HG03571 (cell line): Measurements from ENCODE around the gene ZNF614.
"Not testable (repeated sequence)": the region's sequence is repeated elsewhere in the genome, so short reads cannot be mapped to it uniquely, and the experiment has no call there.

Source experiments
- ATAC-seq: cut with Tn5 transposase; IDR thresholded peaks from one replicate; pipeline ENCODE4 v1.9.1; 2021; ENCODE audit not compliant: unreplicated experiment

Gene ZNF614

DNA sequence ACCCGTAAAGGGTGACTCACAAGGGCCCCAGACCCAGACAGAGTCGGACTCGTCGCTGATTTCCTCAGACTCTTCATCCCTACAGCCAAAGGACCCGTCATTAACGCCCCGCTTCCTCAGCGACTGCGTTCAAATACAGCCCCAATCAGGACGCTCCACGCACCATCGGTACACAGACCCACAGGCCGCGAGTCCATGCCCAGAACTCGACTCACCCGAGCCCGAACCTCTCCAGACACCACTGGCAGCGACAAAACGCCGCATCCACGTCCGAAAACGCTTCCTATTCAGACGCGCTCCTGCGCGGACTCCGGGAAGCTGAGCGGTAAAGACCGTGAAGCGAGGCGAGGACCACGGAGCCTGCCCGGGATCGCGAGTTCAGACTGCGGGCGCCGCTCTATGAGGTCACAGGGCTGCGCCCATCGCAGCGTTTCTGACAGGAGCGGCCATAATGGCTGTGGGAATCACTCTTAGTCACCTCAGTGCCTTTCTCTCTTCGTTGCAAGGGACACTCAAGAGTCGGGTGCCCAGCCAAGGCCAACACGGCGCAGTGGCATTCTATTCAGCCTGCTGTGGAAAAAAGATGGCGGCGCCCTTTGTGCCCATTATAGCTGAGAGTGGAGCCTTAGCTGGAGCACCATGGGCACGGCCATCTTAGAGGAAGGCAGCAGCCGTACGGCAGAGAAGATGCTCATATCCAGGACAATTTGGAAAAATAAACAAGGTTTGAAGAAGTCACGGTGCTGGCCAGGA, at the start of gene ZNF614:
TSS of gene ZNF614 (minus strand) at position 353 of the 753 bp plus-strand sequence. CDS start 2,634 bp downstream, outside the sequence.
- ATAC-seq, result peak; percentile 74

DNA sequence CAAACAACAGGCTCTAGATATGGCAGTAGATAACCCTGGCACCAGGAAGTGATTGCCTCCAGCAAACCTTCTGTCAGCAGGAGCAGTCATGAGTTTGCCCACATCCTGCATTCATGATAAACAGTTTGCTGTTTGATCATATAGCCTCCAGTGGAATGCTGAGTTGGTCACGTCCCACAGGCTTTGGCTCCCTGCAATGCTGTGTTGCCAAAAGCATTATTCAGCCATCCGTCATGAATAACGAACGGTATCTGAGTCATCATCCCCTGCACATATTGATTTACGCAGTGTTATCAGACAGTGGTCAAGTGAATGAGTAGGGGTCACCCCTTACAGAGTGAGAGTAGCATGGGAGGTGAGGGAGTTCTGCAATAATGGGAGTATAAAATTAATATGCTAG, 42.3 kb upstream of the ZNF614 start:
- no peak for ATAC-seq

DNA sequence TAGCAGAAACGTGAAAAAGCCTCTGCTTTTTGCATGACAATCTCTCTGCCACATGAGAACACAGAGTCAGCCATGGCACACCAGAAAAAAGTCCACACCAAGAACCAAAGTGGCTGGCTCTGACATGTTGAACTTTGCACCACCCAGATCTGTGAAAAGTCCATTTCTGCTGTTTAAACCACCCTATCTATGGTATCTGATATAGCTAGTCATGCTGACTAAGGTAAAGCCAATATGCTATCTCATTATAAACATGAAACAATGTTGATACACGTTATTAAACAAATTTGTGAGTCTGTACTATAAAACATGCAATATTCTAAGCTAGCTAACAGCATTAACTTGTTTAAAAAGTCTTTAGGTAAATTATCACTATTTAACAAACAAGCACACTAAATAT, 41.5 kb upstream of the ZNF614 start:
- ATAC-seq, result no peak

DNA sequence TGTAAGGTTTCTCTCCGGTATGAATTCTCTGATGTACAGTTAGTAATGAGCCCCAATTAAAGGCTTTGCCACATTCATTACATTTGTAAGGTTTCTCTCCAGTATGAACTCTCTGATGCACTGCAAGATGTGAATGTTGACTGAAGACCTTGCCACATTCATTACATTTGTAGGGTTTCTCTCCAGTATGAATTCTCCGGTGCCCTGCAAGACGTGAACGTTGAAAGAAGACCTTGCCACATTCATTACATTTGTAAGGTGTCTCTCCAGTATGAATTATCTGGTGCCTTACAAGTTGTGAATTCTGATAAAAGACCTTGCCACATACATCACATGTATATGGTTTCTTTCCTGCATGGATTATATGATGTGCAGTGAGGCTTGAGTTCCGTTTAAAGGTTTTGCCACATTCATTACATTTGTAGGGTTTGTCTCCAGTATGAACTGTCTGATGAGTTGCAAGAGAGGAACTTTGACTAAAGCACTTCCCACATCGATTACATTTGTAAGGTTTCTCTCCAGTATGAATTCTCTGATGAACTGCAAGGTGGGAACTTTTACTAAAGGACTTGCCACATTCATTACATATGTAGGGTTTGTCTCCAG, 38.2 kb upstream of the ZNF614 start:
- no peak for ATAC-seq

DNA sequence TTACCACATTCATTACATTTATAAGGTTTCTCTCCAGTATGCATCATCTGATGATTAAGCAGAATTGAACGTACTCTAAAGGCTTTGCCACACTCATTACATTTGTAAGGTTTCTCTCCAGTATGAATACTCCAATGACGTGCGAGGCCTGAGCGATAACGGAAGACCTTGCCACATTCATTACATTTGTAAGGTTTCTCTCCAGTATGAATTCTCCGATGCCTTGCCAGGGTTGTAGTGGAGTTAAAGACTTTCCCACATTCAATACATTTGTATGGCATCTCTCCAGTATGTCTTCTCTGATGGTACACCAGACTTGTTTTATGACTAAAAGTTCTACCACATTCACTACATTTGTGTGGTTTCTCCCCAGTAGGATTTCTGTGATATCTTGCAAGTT, 37.2 kb upstream of the ZNF614 start:
- ATAC-seq, result no peak

DNA sequence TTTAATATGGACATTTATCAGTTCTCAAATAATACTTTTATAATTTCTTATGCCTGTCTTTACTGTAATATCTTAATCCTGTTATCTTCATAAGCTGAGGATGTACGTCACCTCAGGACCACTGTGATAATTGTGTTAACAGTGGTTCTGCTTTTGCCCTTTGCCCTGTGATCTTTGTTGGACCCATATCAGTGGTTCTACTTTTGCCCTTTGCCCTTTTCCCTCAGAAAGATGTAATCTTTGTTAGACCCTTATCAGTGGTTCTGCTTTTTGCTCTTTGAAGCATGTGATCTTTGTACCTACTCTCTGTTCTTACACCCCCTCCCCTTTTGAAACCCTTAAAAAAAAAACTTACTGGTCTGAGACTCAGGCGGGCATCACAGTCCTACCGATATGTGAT, 28.3 kb upstream of the ZNF614 start:
- ATAC-seq, result not testable (repeated sequence)

DNA sequence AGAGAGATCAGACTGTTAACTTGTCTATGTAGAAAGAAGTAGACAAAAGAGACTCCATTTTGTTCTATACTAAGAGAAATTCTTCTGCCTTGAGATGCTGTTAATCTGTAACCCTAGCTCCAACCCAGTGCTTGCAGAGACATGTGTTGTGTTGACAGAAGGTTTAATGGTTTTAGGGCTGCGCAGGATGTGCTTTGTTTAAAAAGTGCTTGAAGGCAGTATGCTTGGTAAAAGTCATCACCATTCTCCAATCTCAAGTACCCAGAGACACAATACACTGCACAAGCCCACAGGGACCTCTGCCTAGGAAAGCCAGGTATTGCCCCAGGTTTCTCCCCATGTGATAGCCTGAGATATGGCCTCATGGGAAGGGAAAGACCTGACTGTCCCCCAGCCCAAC, 23.6 kb upstream of the ZNF614 start:
- ATAC-seq, result not testable (repeated sequence)

DNA sequence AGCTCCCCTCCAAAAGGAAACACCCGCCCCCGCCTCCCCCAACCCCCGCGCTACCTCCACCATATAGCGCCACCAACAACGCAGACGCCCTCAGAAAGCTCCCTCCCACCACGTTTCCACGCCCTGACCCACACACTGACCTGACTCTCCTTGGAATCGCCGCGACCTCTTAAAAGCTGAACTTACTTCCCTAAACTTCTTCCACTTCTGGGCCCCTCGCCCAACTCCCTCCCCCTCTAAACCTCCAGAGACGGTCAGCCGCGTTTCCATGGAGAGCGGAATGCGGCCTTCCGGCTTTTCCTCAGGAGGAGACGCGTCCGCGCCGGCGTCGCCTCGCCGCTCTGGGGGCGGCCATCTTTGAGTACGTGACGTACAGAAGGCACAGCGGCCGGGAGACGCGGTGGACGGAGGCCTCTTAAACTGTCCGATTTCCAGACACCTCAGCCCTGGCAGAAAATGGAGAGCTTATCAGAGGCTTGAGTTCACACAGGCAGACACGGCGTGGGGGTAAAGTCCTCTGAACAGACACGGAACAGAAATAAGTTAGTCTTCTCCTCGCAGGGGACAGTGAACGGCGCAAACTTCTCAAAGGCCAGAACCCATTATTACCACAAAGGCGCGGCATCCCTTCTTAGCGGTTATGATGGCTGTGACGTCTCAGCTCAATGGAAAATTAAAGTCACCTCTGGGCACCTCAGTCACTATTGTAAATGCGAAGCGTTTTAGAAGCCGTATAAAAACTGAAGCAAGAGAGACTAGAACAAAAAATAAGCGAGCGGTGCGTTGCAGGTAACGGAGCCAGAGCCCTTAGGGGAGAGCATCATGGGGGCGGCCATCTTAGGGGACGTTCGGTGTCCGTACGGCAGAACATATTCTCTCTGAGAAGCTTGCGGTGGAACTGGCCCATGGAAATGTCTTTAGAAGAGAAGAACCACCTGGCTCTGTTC, 20.6 kb upstream of the ZNF614 start, which contains the start of gene ZNF432:
TSS of gene ZNF432 (minus strand) at position 284 of the 947 bp plus-strand sequence. CDS start 1,970 bp downstream, outside the sequence.
- peak; percentile 55 for ATAC-seq

DNA sequence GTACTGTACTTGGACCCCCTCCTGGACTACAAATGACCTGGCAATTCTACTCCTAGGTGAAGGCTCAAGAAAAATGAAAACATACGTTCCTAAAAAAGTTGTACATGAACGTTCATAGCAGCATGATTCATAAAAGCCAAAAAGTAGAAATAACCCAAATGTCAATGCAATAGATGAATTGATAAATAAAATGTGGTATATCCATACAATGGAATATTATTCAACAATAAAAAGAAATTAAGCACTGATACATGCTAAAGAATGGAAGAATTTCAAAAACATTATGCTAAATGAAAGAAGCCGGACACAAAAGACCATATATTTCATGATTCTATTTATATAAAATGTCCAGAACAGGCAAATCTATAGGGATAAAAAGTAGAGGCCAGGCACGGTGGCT, 11.0 kb upstream of the ZNF614 start:
- ATAC-seq, result no peak

DNA sequence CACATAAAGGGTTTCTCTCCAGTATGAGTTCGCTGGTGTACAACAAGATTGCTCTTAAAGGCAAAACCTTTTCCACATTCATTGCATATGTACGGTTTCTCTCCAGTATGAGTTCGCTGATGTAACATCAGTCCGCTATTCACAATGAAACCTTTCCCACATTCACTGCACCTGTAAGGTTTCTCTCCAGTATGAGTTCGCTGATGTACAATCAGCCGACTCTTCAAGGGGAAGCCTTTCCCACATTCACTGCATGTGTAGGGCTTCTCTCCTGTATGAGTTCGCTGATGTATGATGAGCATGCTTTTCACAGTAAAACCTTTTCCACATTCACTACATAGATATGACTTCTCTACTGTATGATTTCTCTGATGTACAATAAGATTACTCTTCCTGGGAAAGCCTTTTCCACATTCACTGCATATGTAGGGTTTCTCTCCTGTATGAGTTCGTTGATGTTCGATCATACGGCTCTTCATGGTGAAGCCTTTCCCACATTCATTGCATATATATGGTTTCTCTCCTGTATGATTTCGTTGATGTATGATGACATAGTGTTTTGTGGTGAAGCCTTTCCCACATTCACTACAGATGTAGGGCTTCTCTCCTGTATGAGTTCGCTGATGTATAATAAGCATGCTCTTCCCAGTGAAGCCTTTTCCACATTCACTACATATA, 6.0 kb upstream of the ZNF614 start:
- no peak for ATAC-seq

DNA sequence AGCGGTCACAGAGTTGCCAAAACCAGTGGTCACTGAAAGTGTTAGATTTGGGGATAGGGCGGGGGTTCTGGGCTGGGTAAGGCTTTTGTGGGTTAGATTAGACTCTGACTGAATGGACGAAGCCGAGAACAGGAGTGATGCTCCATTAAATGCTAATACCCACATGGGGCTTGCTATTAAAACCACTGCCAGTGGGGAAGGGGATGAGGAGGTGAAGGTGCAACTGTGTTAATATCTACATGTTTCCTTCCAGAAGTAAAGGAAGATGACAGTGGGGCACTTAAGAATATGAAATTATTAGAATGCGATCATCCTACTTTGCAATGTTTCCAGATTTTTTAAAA, 573 bp upstream of the ZNF614 start:
- peak; percentile 23 for ATAC-seq

DNA sequence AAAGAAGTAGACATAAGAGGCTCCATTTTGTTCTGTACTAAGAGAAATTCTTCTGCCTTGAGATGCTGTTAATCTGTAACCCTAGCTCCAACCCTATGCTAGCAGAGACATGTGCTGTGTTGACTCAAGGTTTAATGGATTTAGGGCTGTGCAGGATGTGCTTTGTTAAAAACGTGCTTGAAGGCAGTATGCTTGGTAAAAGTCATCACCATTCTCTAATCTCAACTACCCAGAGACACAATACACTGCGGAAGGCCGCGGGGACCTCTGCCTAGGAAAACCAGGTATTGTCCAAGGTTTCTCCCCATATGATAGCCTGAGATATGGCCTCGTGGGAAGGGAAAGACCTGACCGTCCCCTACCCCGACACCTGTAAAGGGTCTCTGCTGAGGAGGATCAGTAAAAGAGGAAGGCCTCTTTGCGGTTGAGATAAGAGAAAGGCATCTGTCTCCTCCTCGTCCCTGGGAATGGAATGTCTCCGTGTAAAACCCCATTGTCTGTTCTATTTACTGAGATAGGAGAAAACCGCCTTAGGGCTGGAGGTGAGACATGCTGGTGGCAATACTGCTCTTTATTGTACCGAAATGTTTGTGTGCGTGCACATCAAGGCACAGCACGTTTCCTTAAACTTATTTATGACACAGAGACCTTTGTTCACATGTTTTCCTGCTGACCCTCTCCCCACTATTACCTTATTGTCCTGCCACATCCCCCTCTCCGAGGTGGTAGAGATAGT, 1.8 kb downstream of the ZNF614 start:
- not testable (repeated sequence) for ATAC-seq

DNA sequence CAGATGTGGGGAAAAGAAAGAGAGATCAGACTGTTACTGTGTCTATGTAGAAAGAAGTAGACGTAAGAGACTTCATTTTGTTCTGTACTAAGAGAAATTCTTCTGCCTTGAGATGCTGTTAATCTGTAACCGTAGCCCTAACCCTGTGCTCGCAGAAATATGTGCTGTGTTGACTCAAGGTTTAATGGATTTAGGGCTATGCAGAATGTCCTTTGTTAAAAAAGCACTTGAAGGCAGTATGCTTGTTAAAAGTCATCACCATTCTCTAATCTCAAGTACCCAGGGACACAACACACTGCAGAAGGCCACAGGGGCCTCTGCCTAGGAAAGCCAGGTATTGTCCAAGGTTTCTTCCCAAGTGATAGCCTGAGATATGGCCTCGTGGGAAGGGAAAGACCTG, 3.7 kb downstream of the ZNF614 start:
- ATAC-seq, result not testable (repeated sequence)

DNA sequence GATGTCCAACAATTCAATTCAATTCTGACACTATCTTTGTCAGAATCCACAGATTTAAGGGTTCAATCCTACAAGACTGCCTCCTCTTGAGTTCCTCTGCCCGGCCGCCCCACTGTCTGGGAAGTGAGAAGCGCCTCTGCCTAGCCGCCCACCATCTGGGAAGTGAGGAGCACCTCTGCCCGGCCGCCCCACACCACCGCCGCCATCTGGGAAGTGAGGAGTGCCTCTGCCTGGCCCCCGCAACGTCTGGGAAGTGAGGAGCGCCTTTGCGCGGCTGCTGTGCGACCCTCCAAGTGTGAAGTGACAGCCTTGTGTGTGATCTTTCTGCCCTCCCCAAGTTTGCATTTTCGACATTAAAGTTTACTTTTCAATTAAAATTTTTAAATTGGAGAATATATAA, 6.0 kb downstream of the ZNF614 start:
- no peak for ATAC-seq

DNA sequence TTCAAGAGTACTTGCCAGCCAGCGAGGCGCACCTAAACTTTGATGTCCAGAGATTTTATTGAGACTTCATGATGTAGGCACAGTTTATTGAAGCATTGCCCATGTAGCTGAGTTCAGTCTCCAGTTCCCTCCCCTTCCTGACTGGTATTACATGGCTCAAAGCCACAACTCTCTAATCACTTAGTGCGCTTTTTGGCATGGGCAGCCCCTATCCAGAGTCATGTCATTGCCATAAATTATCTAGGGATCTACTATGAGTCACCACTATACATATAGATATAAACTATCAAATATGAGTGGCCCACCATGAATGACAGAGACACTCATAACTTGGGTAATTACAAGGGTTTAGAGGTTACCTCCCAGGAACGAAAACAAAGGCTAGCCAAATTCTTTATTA, 7.7 kb downstream of the ZNF614 start:
- no peak for ATAC-seq

DNA sequence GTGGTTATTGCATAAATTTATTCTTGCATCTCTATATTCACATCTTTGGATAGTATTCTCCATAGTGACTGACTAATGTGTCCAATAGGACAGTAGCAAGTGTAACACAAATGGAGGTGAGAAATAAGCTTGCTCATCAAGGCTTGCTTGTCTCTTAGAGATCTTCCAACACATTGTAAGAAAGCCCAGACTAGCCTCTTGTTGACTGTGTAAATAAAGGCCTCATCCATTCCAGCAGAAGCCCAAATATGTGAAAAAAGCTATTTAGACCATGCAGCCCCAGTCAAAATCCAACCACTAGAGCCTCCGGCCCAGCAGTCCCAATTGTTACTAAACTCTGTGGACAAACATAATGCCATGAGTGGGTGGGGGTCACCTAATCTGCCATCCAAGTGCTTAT, 17.5 kb downstream of the ZNF614 start:
- ATAC-seq, result no peak

DNA sequence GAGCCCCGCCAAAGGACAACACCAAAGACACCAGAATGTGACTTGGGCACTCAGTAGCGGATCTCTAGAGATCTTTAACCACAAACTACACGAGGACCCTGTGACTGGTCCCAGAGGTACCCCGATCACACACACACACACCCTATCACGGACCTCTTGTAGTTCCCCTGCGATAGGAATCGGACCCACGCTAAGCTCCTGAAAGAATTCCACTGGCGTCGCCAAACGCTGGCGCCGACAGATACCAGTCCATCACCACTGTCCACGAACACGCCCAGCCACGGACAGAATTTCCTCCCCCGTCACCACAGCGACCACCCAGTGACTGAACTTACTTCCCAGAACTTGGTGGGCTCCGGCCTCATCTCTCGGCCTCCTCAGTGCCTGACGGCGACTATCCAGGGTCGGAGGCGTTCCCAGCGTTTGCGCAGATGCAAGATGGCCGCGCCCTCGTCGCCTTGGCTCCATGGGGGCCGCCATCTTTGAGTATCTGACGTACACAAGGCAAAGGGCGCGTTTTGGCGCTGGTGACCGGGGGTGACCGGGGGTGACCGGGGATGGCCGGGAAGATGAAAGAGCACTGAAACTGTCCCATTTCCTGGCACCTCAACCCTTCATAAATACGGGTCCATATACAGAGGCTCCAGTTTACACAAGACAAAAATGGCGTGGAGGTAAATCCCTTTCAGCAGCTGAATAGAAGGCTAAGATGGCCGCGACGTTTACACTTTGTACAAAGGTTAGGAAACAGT, 20.2 kb downstream of the ZNF614 start, which contains the start of gene ZNF615:
TSS of gene ZNF615 (minus strand) at position 406 of the 752 bp plus-strand sequence. CDS start 4,500 bp downstream, outside the sequence.
- peak; percentile 78 for ATAC-seq

DNA sequence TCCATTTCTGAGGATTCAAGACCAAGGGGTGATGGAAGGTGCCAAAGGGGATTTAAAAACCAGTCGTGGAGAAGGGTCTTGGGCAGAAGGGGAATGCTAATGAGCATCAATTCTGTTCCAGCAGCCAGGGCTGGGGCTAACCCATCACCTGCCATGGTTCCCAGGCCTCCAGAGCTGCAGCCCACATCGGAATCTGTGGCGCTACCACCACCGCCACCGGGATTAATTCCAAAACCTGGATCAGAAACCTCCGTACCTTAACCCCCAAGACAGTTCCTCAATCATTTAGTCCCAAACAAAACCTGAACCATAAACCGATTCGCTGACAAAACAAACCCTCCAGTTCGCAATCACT, 20.8 kb downstream of the ZNF614 start:
- ATAC-seq, result no peak

DNA sequence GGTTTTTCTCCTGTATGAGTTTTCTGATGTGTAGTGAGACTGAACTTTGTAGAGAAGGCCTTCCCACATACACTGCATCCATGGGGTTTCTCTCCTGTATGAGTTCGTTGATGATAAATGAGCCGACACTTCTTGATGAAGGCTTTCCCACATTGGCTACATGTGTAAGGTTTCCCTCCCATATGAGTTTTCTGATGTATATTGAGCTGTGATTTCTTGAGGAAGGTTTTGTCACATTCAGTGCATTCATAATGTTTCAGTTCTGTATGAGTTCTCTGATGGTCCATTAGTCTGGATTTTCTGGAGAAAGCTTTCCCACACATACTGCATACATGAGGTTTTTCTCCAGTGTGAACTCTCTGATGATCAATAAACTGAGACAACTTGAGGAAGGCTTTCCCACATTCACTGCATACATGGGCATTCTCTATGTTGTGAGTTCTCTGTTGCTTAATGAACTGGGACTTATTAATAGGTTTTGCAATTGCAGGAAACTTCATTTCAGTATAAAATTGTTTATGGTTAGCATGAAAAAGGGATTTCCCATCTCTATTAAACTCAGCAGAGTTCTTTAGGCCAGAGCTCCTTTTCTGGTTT, 34.0 kb downstream of the ZNF614 start:
- ATAC-seq, result no peak
